ENCODE measurements around the gene DUS1L. TPM values are rescaled to one million over a fixed set of nuclear protein-coding genes. Genes with fewer than 3 reads are reported as not detected.

The DUS1L gene
- total and polyA plus RNA-seq, 4 donors, result 40.0 to 179 (median 100.0) TPM

- Histone ChIP-seq H3K27ac (ENCODE audit: low read depth in 1 of 2, low read length in 1 of 2) (no peak overlapping the region), H3K9me3 (ENCODE audit: control insufficient read depth in 4 of 4, insufficient read depth in 3 of 4, low read length in 3 of 4) (no peaks in the 10 kb centered on the region), H3K27me3 (ENCODE audit: control insufficient read depth in 3 of 3, insufficient read depth in 3 of 3, low read length in 2 of 3) (no peaks in the 10 kb centered on the region), H3K4me3 (no peak overlapping the region), H3K4me1 (ENCODE audit: control insufficient read depth in 5 of 5, insufficient read depth in 5 of 5, low read length in 5 of 5) (peaks cover 0 to 14% (median 0%) of the 10 kb centered on the region in 5 donors), H3K36me3 (ENCODE audit: control insufficient read depth in 4 of 4, insufficient read depth in 4 of 4, low read length in 4 of 4) (peaks cover 0 to 74% (median 16%) of the 10 kb centered on the region in 4 donors), H3K9ac (ENCODE audit: insufficient read depth in 1 of 2, low read length in 2 of 2) (no peak overlapping the region)
- WGBS, 2 donors, result 96% methylated on average over 40 of the region's 40 CpGs
- no peak for TF ChIP-seq CTCF (IDR thresholded peaks at IDR 0.05; ENCODE audit: control extremely low read depth, extremely low read depth)
- ATAC-seq (ENCODE audit: insufficient read depth, low FRiP score) (no peak), DNase-seq (no peak)
These were observed 27.6 kb upstream of the DUS1L start for GRCh38 chr17:82092995-82093751.

GRCh38 chr17:82092628-82092994, 27.0 kb upstream of the DUS1L start:
- TF ChIP-seq CTCF (IDR thresholded peaks at IDR 0.05; ENCODE audit: control extremely low read depth, extremely low read depth), result no peak
- Histone ChIP-seq H3K4me1 (ENCODE audit: control insufficient read depth in 5 of 5, insufficient read depth in 5 of 5, low read length in 5 of 5) (peaks cover 0 to 14% (median 0%) of the 10 kb centered on the region in 5 donors), H3K36me3 (ENCODE audit: control insufficient read depth in 4 of 4, insufficient read depth in 4 of 4, low read length in 4 of 4) (peaks cover 4 to 79% (median 19%) of the 10 kb centered on the region in 4 donors), H3K27me3 (ENCODE audit: control insufficient read depth in 3 of 3, insufficient read depth in 3 of 3, low read length in 2 of 3) (no peaks in the 10 kb centered on the region), H3K9ac (ENCODE audit: insufficient read depth in 1 of 2, low read length in 2 of 2) (no peak overlapping the region), H3K9me3 (ENCODE audit: control insufficient read depth in 4 of 4, insufficient read depth in 3 of 4, low read length in 3 of 4) (no peaks in the 10 kb centered on the region), H3K27ac (ENCODE audit: low read depth in 1 of 2, low read length in 1 of 2) (no peak overlapping the region), H3K4me3 (no peak overlapping the region)
- DNase-seq, result no peak
- ATAC-seq (ENCODE audit: insufficient read depth, low FRiP score), result no peak
- 92 to 95% methylated on average over 16 to 20 of the region's 20 CpGs for WGBS, 2 donors

GRCh38 chr17:82092094-82092586, 26.5 kb upstream of the DUS1L start:
- Histone ChIP-seq H3K36me3 (ENCODE audit: control insufficient read depth in 4 of 4, insufficient read depth in 4 of 4, low read length in 4 of 4) (peaks cover 6 to 84% (median 19%) of the 10 kb centered on the region in 4 donors), H3K4me3 (no peak overlapping the region), H3K9ac (ENCODE audit: insufficient read depth in 1 of 2, low read length in 2 of 2) (no peak overlapping the region), H3K27me3 (ENCODE audit: control insufficient read depth in 3 of 3, insufficient read depth in 3 of 3, low read length in 2 of 3) (no peaks in the 10 kb centered on the region), H3K4me1 (ENCODE audit: control insufficient read depth in 5 of 5, insufficient read depth in 5 of 5, low read length in 5 of 5) (peaks cover 0 to 13% (median 0%) of the 10 kb centered on the region in 5 donors), H3K27ac (ENCODE audit: low read depth in 1 of 2, low read length in 1 of 2) (no peak overlapping the region), H3K9me3 (ENCODE audit: control insufficient read depth in 4 of 4, insufficient read depth in 3 of 4, low read length in 3 of 4) (no peaks in the 10 kb centered on the region)
- no peak for ATAC-seq (ENCODE audit: insufficient read depth, low FRiP score)
- no peak for DNase-seq
- TF ChIP-seq CTCF (IDR thresholded peaks at IDR 0.05; ENCODE audit: control extremely low read depth, extremely low read depth), result no peak
- WGBS, 2 donors, result 88 to 93% methylated on average over 18 to 23 of the region's 23 CpGs

All from lung (tissue), 12 donors.